Thyroid gland (tissue), 4 donors: Measurements from ENCODE around the gene AP1S3. TPM values are rescaled to one million over a fixed set of nuclear protein-coding genes. Genes with fewer than 3 reads are reported as not detected.

Experiments used
- DNase-seq, 2 donors: peaks; one replicate each; pipeline ENCODE4 v3.0.0-alpha.2; 2019
- H3K27ac ChIP-seq, 3 donors: fragments of 200-600 bp; sonication (generic); 1 replicate in 2 of 3; 2 replicates in 1 of 3; pipeline ENCODE4 v1.5.1; 2016 to 2019; ENCODE audit warnings: mild to moderate bottlenecking in 1 of 3, moderate library complexity in 1 of 3
- H3K27me3 ChIP-seq: fragments of 200-600 bp; sonication (generic); one replicate; pipeline ENCODE4 v1.5.1; 2019
- H3K36me3 ChIP-seq, 2 donors: fragments of 200-600 bp; sonication (generic); one replicate each; pipeline ENCODE4 v1.5.1; 2016 to 2019
- H3K4me1 ChIP-seq, 2 donors: fragments of 200-600 bp; sonication (generic); one replicate each; pipeline ENCODE4 v1.5.1; 2017 to 2019
- H3K4me3 ChIP-seq, 3 donors: fragments of 200-600 bp; sonication (generic); replicated peaks in 1 of 3; 1 replicate in 2 of 3; 2 replicates in 1 of 3; pipeline ENCODE4 v1.5.1; 2016; ENCODE audit warnings: mild to moderate bottlenecking in 1 of 3
- H3K9me3 ChIP-seq: fragments of 200-600 bp; sonication (generic); one replicate; pipeline ENCODE4 v1.5.1; 2017
- POLR2A ChIP-seq, 2 donors: fragments of 450-650 bp; IDR thresholded peaks; one replicate each; pipeline ENCODE4 v1.6.1; 2017; ENCODE audit warnings: antibody characterized with exemption in 2 of 2, mild to moderate bottlenecking in 2 of 2, moderate library complexity in 1 of 2
- WGBS, 2 donors: methylation state at CpG; one replicate each; pipeline ENCODE4 v1.1.5; 2017; 5-methylcytosine and 5-hydroxymethylcytosine counted together
- intact Hi-C: fragments of 100-400 bp; cut with DNase I; formaldehyde crosslinking; loops from one replicate; pipeline ENCODE4 v1.15.1; 2023
- total RNA-seq, 4 donors: library from RNA; depleted of rRNA; stranded (reverse); fragments of >200 nt; gene quantifications; one replicate each; pipeline ENCODE4 v1.2.3, GENCODE V29; 2016
- TF ChIP-seq, protein P1 (sequence below), 6 experiments: fragments of 200-600 bp in 3 of 6; fragments of 450-650 bp in 3 of 6; sonication (generic) in 3 of 6; IDR thresholded peaks; one replicate each; pipeline ENCODE4 v1.5.1; 2016 to 2019; ENCODE audit warnings: antibody characterized with exemption in 6 of 6, mild to moderate bottlenecking in 2 of 6, inconsistent platforms in 1 of 6, moderate library complexity in 1 of 6

The AP1S3 gene
- total RNA-seq, 4 donors from 2014 or later = 37.5 to 92.6 (median 44.8) TPM

DNA sequence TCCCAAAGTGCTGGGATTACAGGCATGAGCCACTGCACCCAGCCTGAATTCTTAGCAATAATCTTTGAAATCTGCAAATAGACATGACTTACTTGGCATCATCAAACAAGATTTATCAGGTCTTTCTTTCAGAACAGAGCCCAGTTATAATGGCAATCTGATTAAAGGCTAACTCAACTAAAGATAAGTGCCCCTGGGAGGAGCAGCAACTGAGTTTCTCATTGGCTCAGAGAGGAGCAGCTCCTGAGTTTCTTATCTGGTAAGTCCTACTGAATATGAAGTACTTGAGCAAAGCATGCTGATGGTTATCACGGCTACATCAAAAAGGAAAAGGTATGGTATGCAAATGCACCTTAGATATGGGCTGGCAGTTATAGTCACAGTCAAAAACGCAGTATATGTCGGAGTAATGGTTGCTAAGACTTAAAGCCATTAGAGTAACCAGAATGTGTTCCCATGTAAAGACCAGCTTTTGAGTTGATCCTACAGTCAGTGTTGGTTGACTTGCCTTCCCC lies 15.0 kb upstream of the AP1S3 start:
- 92 to 94% methylated on average over 3 of the region's 3 CpGs for WGBS, 2 donors
- no peak overlapping the region for H3K27ac ChIP-seq
- no peak for DNase-seq
- intact Hi-C loops = no loop called here
- H3K36me3 ChIP-seq = no peaks in the 10 kb centered on the region
- H3K4me3 ChIP-seq = no peak overlapping the region
- TF ChIP-seq, protein P1, sequence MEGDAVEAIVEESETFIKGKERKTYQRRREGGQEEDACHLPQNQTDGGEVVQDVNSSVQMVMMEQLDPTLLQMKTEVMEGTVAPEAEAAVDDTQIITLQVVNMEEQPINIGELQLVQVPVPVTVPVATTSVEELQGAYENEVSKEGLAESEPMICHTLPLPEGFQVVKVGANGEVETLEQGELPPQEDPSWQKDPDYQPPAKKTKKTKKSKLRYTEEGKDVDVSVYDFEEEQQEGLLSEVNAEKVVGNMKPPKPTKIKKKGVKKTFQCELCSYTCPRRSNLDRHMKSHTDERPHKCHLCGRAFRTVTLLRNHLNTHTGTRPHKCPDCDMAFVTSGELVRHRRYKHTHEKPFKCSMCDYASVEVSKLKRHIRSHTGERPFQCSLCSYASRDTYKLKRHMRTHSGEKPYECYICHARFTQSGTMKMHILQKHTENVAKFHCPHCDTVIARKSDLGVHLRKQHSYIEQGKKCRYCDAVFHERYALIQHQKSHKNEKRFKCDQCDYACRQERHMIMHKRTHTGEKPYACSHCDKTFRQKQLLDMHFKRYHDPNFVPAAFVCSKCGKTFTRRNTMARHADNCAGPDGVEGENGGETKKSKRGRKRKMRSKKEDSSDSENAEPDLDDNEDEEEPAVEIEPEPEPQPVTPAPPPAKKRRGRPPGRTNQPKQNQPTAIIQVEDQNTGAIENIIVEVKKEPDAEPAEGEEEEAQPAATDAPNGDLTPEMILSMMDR (IDR thresholded peaks at IDR 0.05) = no peak
- TF ChIP-seq POLR2A (IDR thresholded peaks at IDR 0.05) = no peak
- H3K9me3 ChIP-seq = no peaks in the 10 kb centered on the region
- no peaks in the 10 kb centered on the region for H3K27me3 ChIP-seq
- no peaks in the 10 kb centered on the region for H3K4me1 ChIP-seq

DNA sequence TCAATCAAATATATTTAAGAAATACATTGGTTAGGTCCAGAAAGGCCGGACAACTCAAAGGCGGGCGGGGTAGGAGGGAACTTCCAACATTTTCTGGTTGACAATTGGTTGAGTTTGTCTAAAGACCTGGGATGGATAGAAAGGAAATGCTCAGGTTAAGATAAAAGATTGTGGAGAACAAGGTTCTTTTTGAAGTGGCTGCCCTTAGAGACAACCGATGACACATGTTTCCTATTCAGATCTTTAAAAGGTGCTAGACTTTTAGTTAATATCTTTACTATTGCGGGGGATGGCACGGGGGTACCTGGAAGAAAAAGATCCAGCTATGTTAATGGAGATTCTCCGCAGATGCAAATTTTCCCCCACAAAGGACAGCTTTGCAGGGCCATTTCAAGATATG lies 10.0 kb upstream of the AP1S3 start:
- intact Hi-C loops = no loop called here
- TF ChIP-seq, protein P1 (IDR thresholded peaks at IDR 0.05) = no peak
- no peak for TF ChIP-seq POLR2A (IDR thresholded peaks at IDR 0.05)
- H3K9me3 ChIP-seq = no peaks in the 10 kb centered on the region
- H3K27me3 ChIP-seq = no peaks in the 10 kb centered on the region
- WGBS, 2 donors = 94 to 95% methylated on average over 7 of the region's 7 CpGs
- no peaks in the 10 kb centered on the region for H3K36me3 ChIP-seq
- no peaks in the 10 kb centered on the region for H3K4me1 ChIP-seq
- DNase-seq = no peak
- no peak overlapping the region for H3K27ac ChIP-seq
- H3K4me3 ChIP-seq = no peak overlapping the region

DNA sequence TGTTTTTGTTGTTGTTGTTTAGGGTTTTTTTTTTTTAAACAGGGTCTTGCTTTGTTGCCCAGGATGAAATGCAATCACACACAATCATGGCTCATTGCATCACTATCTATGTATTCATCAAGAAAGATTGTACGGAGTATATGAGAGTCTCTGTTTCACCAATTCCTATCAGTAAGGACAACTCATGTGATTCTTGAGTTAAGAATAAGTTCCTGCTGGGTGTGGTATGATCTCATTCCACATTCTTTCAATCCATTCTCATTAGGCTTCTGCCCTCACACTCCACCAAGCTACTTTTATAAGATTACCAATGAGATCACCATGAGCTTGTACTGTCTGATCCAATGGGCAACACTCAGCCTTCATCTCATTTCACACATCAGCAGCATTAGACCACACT lies 9.1 kb upstream of the AP1S3 start:
- WGBS, 2 donors = 88 to 100% methylated on average over 1 of the region's 1 CpG

DNA sequence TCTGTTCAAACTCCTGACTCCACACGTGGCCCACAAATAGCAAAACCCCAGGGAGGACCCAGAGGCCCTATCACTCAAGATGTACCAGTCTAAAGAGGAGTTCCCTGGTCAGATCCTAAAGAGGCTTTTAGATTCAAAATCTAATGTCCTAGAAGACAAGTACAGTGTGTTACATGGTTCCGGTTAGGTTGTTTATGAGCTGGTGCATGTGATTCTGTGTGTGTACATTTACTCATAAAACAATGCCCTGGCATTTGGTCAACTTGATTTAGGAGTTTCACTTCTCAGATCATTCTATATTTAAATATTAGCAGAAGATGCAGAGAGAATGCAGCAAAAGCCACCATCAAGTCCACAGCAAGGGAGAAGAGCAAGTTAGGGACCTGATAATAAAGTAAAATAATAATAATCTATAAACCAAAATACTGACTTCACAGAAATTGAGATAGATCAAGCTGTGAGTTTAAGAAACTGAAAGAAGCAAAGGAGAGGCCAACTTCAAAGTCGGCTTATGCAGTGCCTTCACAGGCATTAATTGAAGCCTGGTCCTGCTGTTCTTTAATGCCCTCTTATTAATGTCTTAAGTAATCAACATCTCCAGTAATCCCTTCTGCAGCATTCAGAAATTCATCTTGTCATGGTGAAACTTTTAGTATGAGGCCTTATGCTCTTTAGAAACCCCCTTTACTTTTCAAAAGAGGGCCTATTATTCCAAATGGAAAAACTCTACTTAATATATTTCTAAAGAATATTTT lies 4.2 kb upstream of the AP1S3 start:
- peaks cover 6 to 12% of the 10 kb centered on the region in 2 donors for H3K4me1 ChIP-seq
- H3K36me3 ChIP-seq = no peaks in the 10 kb centered on the region
- no peak overlapping the region for H3K27ac ChIP-seq
- 73 to 83% methylated on average over 3 of the region's 3 CpGs for WGBS, 2 donors
- DNase-seq = no peak
- H3K27me3 ChIP-seq = no peaks in the 10 kb centered on the region
- no peaks in the 10 kb centered on the region for H3K9me3 ChIP-seq
- intact Hi-C loops = no loop called here
- no peak overlapping the region for H3K4me3 ChIP-seq
- no peak for TF ChIP-seq POLR2A (IDR thresholded peaks at IDR 0.05)
- TF ChIP-seq, protein P1 (IDR thresholded peaks at IDR 0.05) = no peak

More for the DNA sequence above, 9.1 kb upstream of the AP1S3 start:
- Histone ChIP-seq H3K4me1 (no peaks in the 10 kb centered on the region), H3K9me3 (no peaks in the 10 kb centered on the region), H3K4me3 (no peak overlapping the region), H3K36me3 (no peaks in the 10 kb centered on the region), H3K27ac (no peak overlapping the region), H3K27me3 (no peaks in the 10 kb centered on the region)
- intact Hi-C loops = no loop called here
- no peak for DNase-seq
- no peak for TF ChIP-seq POLR2A (IDR thresholded peaks at IDR 0.05)
- TF ChIP-seq, protein P1 (IDR thresholded peaks at IDR 0.05) = no peak
